ENCODE data around the gene HBG2.

DNA sequence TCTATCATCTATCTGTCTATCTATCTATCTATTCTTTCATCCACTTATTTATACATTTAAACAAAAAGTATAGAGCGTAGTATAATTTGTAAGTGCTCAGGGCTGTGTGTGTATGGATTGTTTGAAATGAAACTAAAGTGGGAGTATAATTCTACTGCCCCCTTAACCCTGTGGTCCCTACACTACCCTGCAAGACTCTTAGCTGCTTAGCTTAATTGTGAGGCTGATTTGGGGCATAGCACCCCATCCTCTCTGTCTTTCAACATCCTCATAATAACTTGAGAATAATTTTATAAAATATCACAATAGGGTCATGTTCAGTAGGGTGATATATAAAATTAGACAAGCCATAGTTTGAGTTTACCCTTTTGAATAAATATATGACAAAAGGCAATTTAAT is 35.5 kb upstream of the HBG2 start:
- TF ChIP-seq, protein P1, sequence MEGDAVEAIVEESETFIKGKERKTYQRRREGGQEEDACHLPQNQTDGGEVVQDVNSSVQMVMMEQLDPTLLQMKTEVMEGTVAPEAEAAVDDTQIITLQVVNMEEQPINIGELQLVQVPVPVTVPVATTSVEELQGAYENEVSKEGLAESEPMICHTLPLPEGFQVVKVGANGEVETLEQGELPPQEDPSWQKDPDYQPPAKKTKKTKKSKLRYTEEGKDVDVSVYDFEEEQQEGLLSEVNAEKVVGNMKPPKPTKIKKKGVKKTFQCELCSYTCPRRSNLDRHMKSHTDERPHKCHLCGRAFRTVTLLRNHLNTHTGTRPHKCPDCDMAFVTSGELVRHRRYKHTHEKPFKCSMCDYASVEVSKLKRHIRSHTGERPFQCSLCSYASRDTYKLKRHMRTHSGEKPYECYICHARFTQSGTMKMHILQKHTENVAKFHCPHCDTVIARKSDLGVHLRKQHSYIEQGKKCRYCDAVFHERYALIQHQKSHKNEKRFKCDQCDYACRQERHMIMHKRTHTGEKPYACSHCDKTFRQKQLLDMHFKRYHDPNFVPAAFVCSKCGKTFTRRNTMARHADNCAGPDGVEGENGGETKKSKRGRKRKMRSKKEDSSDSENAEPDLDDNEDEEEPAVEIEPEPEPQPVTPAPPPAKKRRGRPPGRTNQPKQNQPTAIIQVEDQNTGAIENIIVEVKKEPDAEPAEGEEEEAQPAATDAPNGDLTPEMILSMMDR (CRISPR knock-in tag; IDR thresholded peaks at IDR 0.05), result no peak
- no peak for TF ChIP-seq SPEN (CRISPR knock-in tag; IDR thresholded peaks at IDR 0.05; ENCODE audit: low read depth)
- TF ChIP-seq ZNF292 (CRISPR knock-in tag; IDR thresholded peaks at IDR 0.05; ENCODE audit: borderline replicate concordance, low read depth), result no peak
- TF ChIP-seq CBFB (CRISPR knock-in tag; IDR thresholded peaks at IDR 0.05), result no peak
- TF ChIP-seq, protein P2, sequence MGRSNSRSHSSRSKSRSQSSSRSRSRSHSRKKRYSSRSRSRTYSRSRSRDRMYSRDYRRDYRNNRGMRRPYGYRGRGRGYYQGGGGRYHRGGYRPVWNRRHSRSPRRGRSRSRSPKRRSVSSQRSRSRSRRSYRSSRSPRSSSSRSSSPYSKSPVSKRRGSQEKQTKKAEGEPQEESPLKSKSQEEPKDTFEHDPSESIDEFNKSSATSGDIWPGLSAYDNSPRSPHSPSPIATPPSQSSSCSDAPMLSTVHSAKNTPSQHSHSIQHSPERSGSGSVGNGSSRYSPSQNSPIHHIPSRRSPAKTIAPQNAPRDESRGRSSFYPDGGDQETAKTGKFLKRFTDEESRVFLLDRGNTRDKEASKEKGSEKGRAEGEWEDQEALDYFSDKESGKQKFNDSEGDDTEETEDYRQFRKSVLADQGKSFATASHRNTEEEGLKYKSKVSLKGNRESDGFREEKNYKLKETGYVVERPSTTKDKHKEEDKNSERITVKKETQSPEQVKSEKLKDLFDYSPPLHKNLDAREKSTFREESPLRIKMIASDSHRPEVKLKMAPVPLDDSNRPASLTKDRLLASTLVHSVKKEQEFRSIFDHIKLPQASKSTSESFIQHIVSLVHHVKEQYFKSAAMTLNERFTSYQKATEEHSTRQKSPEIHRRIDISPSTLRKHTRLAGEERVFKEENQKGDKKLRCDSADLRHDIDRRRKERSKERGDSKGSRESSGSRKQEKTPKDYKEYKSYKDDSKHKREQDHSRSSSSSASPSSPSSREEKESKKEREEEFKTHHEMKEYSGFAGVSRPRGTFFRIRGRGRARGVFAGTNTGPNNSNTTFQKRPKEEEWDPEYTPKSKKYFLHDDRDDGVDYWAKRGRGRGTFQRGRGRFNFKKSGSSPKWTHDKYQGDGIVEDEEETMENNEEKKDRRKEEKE (IDR thresholded peaks at IDR 0.05), result no peak
- no peak for TF ChIP-seq ZNF10 (CRISPR knock-in tag; IDR thresholded peaks at IDR 0.05; ENCODE audit: borderline replicate concordance, low read depth)
- TF ChIP-seq ZBTB21 (CRISPR knock-in tag; IDR thresholded peaks at IDR 0.05), result no peak
- no peak for TF ChIP-seq TAF1 (CRISPR knock-in tag; IDR thresholded peaks at IDR 0.05)
- no peak for TF ChIP-seq ZNF724P (CRISPR knock-in tag; IDR thresholded peaks at IDR 0.05; ENCODE audit: borderline replicate concordance)
- TF ChIP-seq PHB2 (IDR thresholded peaks at IDR 0.05; ENCODE audit: partially characterized antibody), result no peak
- TF ChIP-seq POLR2AphosphoS5 (IDR thresholded peaks at IDR 0.05; ENCODE audit: low read depth, low read length), result no peak
- no peak for TF ChIP-seq STAT5B (CRISPR knock-in tag; IDR thresholded peaks at IDR 0.05)
